HG02852 (cell line): ENCODE data around the gene SH3BP1.
A peak's percentile ranks its signal among the peaks of the same experiment; 100 is the strongest.
"Not testable (repeated sequence)": the region's sequence is repeated elsewhere in the genome, so short reads cannot be mapped to it uniquely, and the experiment has no call there.

ENCODE experiments used
- ATAC-seq: cut with Tn5 transposase; IDR thresholded peaks from one replicate; pipeline ENCODE4 v1.9.1; 2021; ENCODE audit warnings: mild to moderate bottlenecking, moderate library complexity; ENCODE audit not compliant: unreplicated experiment

The SH3BP1 gene

GRCh38 chr22:37656583-37656982 lies 17.1 kb downstream of the SH3BP1 start:
- not testable (repeated sequence) for ATAC-seq

GRCh38 chr22:37657590-37658132 lies 18.2 kb downstream of the SH3BP1 start:
- no peak for ATAC-seq

DNA sequence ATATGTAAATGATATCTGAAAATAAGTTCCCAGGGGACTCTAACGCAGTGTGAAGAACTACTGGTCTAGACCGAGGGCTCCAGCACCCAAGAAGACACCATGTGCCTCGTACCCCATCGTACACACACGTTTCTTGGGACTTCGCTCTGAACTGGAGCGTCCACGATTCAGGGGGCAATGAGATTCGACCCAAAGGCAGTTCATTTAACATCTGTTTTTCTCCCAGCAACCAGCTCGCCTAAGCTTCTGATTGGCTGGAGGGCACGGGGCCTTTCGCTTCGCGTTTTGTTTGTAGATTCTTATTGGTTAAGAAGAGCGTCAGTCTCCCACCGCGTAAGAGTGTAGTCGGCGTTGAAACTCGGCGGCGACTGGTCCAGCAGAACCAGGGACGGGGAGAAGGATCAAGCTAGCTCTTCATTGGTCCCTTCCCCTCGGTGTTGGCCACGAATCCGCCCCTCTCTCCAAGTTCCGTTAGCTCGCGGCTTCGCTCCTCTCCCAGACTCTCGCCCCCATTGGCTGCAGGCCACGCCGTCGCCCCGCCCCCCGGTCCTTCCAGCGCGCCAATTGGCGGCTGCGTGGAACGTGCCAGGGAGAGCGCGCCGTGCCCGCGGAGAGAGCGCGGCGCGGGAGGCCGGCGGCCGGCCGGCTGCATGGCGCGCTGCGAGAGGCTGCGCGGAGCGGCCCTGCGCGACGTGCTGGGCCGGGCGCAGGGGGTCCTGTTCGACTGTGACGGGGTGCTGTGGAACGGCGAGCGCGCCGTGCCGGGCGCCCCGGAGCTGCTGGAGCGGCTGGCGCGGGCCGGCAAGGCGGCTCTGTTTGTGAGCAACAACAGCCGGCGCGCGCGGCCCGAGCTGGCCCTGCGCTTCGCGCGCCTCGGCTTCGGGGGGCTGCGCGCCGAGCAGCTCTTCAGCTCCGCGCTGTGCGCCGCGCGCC lies 18.9 kb downstream of the SH3BP1 start, which contains the start of gene PDXP:
TSS of gene PDXP (plus strand) at position 591 of the 933 bp plus-strand sequence. CDS start at position 651, 60 bp downstream.
- peak; percentile 85 for ATAC-seq

- ATAC-seq = peak; percentile 9
Observed at GRCh38 chr22:37659066-37659896, 19.8 kb downstream of the SH3BP1 start.

DNA sequence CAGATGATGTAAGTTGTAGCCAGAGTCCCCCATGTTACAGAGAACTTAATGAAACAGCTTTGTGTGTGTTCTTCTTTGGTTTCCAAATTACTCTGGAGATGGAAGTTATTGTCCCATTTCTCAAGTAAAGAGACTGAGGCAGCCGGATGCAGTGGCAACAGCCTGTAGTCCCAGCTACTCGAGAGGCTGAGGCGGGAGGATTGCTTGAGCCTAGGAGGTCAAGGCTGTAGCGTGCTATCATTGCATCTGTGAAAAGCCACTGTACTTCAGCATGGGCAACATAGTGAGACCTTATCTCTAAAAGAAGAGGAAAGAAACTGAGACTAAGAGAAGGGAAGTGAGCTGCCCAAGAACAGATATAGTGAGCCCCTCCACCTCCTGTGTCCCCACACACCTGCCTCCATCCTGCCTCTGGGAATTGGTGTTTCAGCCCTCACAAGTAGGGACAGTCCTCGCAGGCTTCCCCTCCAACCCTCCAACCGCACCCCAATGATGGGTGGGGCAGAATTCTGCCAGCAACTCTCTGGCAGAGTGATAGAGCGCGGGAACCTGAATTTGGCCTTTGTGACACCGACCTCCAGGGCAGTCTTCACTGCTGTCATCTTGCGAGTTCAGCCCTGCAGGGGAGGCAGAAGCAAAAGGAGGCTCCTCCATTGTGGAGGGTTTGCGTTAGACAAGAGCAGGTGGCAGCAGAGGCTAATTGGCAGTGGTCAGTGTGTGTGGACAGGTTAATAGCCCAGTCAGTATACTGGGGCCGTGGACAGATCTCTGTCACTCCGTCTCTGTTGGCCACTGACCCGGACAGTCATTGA lies 20.6 kb downstream of the SH3BP1 start:
- no peak for ATAC-seq

- ATAC-seq = no peak
Observed at GRCh38 chr22:37660709-37661045, 21.2 kb downstream of the SH3BP1 start.

- no peak for ATAC-seq
Observed at GRCh38 chr22:37661160-37661924, 21.9 kb downstream of the SH3BP1 start.

DNA sequence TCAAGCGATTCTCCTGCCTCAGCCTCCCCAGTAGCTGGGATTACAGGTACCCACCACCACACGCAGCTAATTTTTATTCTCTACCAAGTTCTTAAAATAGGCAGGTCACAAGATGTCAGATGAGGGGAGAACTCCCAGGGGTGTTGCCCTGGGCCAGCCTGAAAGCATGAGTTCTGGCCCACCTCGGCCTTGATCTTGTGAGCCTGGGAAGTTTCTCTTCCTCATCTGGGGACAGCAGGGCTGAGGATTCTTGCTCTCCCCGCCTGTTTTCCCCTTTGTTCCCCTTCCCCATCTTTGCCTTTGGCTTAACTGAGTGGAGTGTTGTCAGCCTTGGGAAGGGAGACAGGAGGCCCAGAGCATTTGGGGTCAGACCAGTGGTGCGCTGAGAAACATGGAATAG lies 22.6 kb downstream of the SH3BP1 start:
- no peak for ATAC-seq

- ATAC-seq = no peak
Observed at GRCh38 chr22:37663521-37664140, 24.2 kb downstream of the SH3BP1 start.

- no peak for ATAC-seq
Observed at GRCh38 chr22:37664249-37665101, 25.0 kb downstream of the SH3BP1 start.

- no peak for ATAC-seq
Observed at GRCh38 chr22:37665487-37665886, 26.0 kb downstream of the SH3BP1 start.

DNA sequence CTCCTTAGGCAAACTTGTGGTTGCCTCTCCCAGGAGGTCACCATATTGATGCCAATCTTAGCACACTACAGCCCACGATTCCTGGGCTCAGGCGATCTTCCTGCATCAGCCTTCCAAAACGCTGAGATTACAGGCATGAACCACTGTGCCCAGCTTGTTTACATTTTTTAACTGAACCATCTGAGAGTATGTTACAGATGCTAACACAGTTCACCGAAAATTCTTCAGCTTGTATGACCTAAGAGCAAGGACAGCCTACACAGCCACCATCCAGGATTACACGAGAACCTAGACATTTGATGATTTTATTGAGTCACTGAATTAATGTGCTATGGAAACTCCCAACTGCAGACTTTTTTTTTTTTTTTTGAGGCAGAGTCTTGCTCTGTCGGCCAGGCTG lies 30.1 kb downstream of the SH3BP1 start:
- ATAC-seq = no peak

GRCh38 chr22:37672206-37672919 lies 32.9 kb downstream of the SH3BP1 start:
- no peak for ATAC-seq

DNA sequence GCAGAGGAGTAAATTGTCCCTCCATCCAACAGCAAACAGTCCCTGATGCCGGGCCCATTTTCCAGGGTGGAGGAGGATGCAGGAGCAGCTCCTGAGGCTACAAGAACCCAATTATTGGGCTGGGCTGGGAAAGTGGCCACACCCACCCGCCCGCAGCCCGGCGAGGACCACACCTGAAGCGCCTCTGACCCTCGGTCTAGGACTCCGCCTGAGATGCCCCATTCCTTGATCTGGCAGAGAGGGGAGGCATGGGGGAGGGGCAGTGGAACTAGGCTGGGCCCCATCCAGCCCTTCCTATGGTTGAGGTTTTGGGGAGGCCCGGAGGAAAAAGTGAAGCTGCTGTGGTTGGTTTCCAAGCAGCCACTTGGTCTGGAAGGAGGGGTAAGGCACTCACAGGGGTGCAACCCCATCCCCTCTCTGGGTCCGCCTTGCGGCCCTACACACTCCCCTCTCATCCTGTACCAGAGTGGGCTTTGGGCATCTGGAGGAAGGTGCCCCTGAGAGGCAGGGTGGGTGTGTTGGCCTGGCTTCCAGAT lies 33.5 kb downstream of the SH3BP1 start:
- ATAC-seq = no peak

DNA sequence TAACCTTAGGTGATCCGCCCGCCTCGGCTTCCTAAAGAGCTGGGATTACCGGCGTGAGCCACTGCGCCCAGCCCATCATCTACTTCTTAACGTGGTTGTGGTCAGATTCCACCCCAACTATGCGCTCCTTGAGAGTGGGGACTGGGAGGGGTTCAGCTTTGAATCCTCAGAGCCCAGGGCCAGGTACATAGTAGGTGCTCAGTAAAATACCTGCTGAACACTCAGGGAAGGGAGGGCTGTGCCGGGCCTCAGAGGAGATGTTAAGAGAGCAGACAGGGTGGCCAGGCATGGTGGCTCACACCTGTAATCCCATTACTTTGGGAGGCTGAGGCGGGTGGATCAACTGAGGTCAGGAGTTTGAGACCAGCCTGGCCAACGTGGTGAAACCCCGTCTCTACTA lies 34.8 kb downstream of the SH3BP1 start:
- ATAC-seq = no peak

DNA sequence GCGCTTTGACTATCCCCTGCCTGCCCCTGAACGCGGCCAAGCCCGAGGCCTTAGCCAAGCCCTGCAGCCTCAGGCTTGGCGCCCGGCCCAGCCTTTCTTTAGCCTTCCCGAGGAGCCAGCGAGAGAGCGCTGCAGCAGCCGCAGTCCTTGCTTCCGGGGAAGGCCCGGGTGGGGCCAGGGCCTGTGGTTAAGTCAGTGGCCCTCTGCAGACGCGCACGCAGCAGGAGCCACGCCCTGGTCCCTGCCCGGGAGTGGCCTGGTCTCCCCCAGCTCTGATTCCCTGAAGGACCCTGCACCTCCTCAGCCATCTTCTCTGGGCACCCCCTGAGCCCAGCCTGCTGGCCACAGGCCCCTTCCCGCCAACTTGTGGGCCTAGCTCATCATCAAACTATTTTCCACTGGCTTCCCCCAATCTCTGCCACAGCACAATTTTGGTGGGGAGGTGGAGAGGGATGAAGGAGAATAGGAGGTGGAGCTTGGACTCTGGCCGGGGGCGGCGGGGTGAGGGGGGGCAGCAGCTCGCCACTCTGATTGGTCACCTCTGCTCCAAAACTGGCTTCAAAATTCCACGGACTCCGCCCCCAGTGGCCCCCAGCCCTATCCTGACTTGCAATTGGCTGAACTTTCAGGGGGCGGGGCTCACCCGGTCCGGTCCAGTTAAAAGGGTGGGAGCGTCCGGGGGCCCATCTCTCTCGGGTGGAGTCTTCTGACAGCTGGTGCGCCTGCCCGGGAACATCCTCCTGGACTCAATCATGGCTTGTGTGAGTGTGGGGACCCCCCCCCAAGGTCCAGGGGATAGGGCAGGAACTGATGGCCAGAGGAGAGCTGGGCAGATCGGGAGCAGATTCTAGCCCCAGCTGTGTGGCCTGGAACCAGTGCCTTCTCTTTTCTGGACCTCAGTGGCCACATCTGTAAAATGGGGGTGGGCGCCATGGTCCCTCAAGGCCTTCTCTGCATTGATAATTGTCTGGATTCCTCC lies 35.8 kb downstream of the SH3BP1 start, which contains the start of gene LGALS1:
TSS of gene LGALS1 (plus strand) at position 686 of the 979 bp plus-strand sequence. CDS start at position 753, 67 bp downstream.
- peak; percentile 44 for ATAC-seq
